Large intestine (tissue), 3 donors: ENCODE results near the gene ZNF319. TPM values are rescaled to one million over a fixed set of nuclear protein-coding genes. Genes with fewer than 3 reads are reported as not detected.

Source experiments
- DNase-seq, 2 donors: peaks; one replicate each; pipeline versions ENCODE4 v3.0.0 to v3.0.0-alpha.2; 2013
- H3K27ac ChIP-seq: one replicate; pipeline ENCODE4 v1.5.1; 2013; ENCODE audit warnings: low read length
- H3K27me3 ChIP-seq: 2 replicates; pipeline ENCODE4 v1.6.1; 2013; ENCODE audit warnings: low read length; ENCODE audit not compliant: control insufficient read depth, insufficient read depth
- H3K36me3 ChIP-seq: 2 replicates; pipeline ENCODE4 v1.6.1; 2013; ENCODE audit warnings: low read length; ENCODE audit not compliant: control insufficient read depth, insufficient read depth
- H3K4me1 ChIP-seq: one replicate; pipeline ENCODE4 v1.6.1; 2013; ENCODE audit warnings: low read length; ENCODE audit not compliant: control insufficient read depth, insufficient read depth
- H3K4me3 ChIP-seq: one replicate; pipeline ENCODE4 v1.5.1; 2013; ENCODE audit warnings: low read length
- H3K9me3 ChIP-seq: one replicate; pipeline ENCODE4 v1.6.1; 2013; ENCODE audit warnings: mild to moderate bottlenecking, low read depth, low read length, moderate library complexity; ENCODE audit not compliant: control insufficient read depth
- WGBS: methylation state at CpG from one replicate; pipeline ENCODE4 v1.1.5; 2013; ENCODE audit warnings: low lambda C conversion rate; ENCODE audit not compliant: insufficient coverage; 5-methylcytosine and 5-hydroxymethylcytosine counted together
- polyA plus RNA-seq: library from polyadenylated mRNA; unstranded; fragments of 120-200 nt; gene quantifications from one replicate; pipeline ENCODE4 v1.2.1, GENCODE V29; 2013

Gene ZNF319
- polyA plus RNA-seq, 1 donor = 5.8 TPM

GRCh38 chr16:57956924-57957672 is 43.4 kb downstream of the ZNF319 start:
- no peaks in the 10 kb centered on the region for H3K4me1 ChIP-seq
- no peak for DNase-seq
- no peaks in the 10 kb centered on the region for H3K9me3 ChIP-seq
- no peak overlapping the region for H3K4me3 ChIP-seq
- H3K36me3 ChIP-seq = no peaks in the 10 kb centered on the region
- no CpG with 5 or more reads among the region's 8 CpGs for WGBS
- H3K27ac ChIP-seq = no peak overlapping the region
- H3K27me3 ChIP-seq = no peaks in the 10 kb centered on the region

GRCh38 chr16:57956270-57956808 is 44.1 kb downstream of the ZNF319 start:
- Histone ChIP-seq H3K27me3 (no peaks in the 10 kb centered on the region), H3K9me3 (no peaks in the 10 kb centered on the region), H3K27ac (no peak overlapping the region), H3K4me1 (no peaks in the 10 kb centered on the region), H3K4me3 (no peak overlapping the region), H3K36me3 (no peaks in the 10 kb centered on the region)
- WGBS = no CpG with 5 or more reads among the region's 8 CpGs
- no peak for DNase-seq

GRCh38 chr16:57955572-57956188 is 44.8 kb downstream of the ZNF319 start:
- H3K4me1 ChIP-seq = no peaks in the 10 kb centered on the region
- no peak for DNase-seq
- no CpG with 5 or more reads among the region's 12 CpGs for WGBS
- no peaks in the 10 kb centered on the region for H3K36me3 ChIP-seq
- H3K27ac ChIP-seq = no peak overlapping the region
- no peak overlapping the region for H3K4me3 ChIP-seq
- no peaks in the 10 kb centered on the region for H3K27me3 ChIP-seq
- H3K9me3 ChIP-seq = no peaks in the 10 kb centered on the region

- Histone ChIP-seq H3K4me3 (no peak overlapping the region), H3K4me1 (no peaks in the 10 kb centered on the region), H3K36me3 (no peaks in the 10 kb centered on the region), H3K9me3 (no peaks in the 10 kb centered on the region), H3K27ac (no peak overlapping the region), H3K27me3 (no peaks in the 10 kb centered on the region)
- no peak for DNase-seq
- no CpG with 5 or more reads among the region's 1 CpG for WGBS
These were observed 46.6 kb downstream of the ZNF319 start for GRCh38 chr16:57953857-57954256.

GRCh38 chr16:57952909-57953308 is 47.6 kb downstream of the ZNF319 start:
- no peak for DNase-seq
- Histone ChIP-seq H3K4me1 (no peaks in the 10 kb centered on the region), H3K36me3 (no peaks in the 10 kb centered on the region), H3K4me3 (no peak overlapping the region), H3K9me3 (no peaks in the 10 kb centered on the region), H3K27me3 (no peaks in the 10 kb centered on the region), H3K27ac (no peak overlapping the region)
- 60% methylated on average over 1 of the region's 9 CpGs for WGBS

- no peak for DNase-seq
- Histone ChIP-seq H3K9me3 (no peaks in the 10 kb centered on the region), H3K27me3 (no peaks in the 10 kb centered on the region), H3K27ac (no peak overlapping the region), H3K4me1 (no peaks in the 10 kb centered on the region), H3K4me3 (no peak overlapping the region), H3K36me3 (no peaks in the 10 kb centered on the region)
- WGBS = 100% methylated on average over 2 of the region's 7 CpGs
These were observed 49.1 kb downstream of the ZNF319 start for GRCh38 chr16:57951204-57951960.

- Histone ChIP-seq H3K4me3 (no peak overlapping the region), H3K36me3 (no peaks in the 10 kb centered on the region), H3K4me1 (no peaks in the 10 kb centered on the region), H3K27me3 (no peaks in the 10 kb centered on the region), H3K9me3 (no peaks in the 10 kb centered on the region), H3K27ac (no peak overlapping the region)
- no CpG with 5 or more reads among the region's 6 CpGs for WGBS
- DNase-seq = no peak
These were observed 50.1 kb downstream of the ZNF319 start for GRCh38 chr16:57950382-57950781.

GRCh38 chr16:57949595-57950238 is 50.8 kb downstream of the ZNF319 start:
- WGBS = no CpG with 5 or more reads among the region's 5 CpGs
- DNase-seq = no peak
- Histone ChIP-seq H3K27ac (no peak overlapping the region), H3K4me1 (no peaks in the 10 kb centered on the region), H3K9me3 (no peaks in the 10 kb centered on the region), H3K4me3 (no peak overlapping the region), H3K27me3 (no peaks in the 10 kb centered on the region), H3K36me3 (no peaks in the 10 kb centered on the region)

GRCh38 chr16:57949013-57949412 is 51.5 kb downstream of the ZNF319 start:
- H3K9me3 ChIP-seq = no peaks in the 10 kb centered on the region
- H3K27ac ChIP-seq = no peak overlapping the region
- WGBS = no CpG with 5 or more reads among the region's 2 CpGs
- no peaks in the 10 kb centered on the region for H3K4me1 ChIP-seq
- DNase-seq = no peak
- H3K36me3 ChIP-seq = no peaks in the 10 kb centered on the region
- no peak overlapping the region for H3K4me3 ChIP-seq
- H3K27me3 ChIP-seq = no peaks in the 10 kb centered on the region

- DNase-seq = no peak
- Histone ChIP-seq H3K27ac (no peak overlapping the region), H3K4me3 (no peak overlapping the region), H3K36me3 (no peaks in the 10 kb centered on the region), H3K9me3 (no peaks in the 10 kb centered on the region), H3K27me3 (no peaks in the 10 kb centered on the region), H3K4me1 (no peaks in the 10 kb centered on the region)
- WGBS = no CpG with 5 or more reads among the region's 5 CpGs
These were observed 52.4 kb downstream of the ZNF319 start for GRCh38 chr16:57948027-57948426.
